ENCODE data around the gene KIF18A. TPM values are rescaled to one million over a fixed set of nuclear protein-coding genes. Genes with fewer than 3 reads are reported as not detected.
"Not testable (repeated sequence)": the region's sequence is repeated elsewhere in the genome, so short reads cannot be mapped to it uniquely, and the experiment has no call there.

KIF18A gene
- total RNA-seq = 12.9 TPM

GRCh38 chr11:28107750-28108618 is at the start of gene KIF18A, which contains the start of gene METTL15:
KIF18A (minus strand) TSS chr11:28108156; CDS start chr11:28097947, 10,209 bp downstream.
METTL15 (plus strand) TSS chr11:28108388; CDS start chr11:28113335, 4,947 bp downstream.
- DNase-seq = peak; percentile 100

GRCh38 chr11:28153586-28153985 is 45.6 kb upstream of the KIF18A start:
- no peak for DNase-seq

- no peak for DNase-seq
Measured at GRCh38 chr11:28152743-28153142, 44.8 kb upstream of the KIF18A start.

- DNase-seq = no peak
Measured at GRCh38 chr11:28146123-28146751, 38.3 kb upstream of the KIF18A start.

GRCh38 chr11:28144808-28145207 is 36.9 kb upstream of the KIF18A start:
- no peak for DNase-seq

DNA sequence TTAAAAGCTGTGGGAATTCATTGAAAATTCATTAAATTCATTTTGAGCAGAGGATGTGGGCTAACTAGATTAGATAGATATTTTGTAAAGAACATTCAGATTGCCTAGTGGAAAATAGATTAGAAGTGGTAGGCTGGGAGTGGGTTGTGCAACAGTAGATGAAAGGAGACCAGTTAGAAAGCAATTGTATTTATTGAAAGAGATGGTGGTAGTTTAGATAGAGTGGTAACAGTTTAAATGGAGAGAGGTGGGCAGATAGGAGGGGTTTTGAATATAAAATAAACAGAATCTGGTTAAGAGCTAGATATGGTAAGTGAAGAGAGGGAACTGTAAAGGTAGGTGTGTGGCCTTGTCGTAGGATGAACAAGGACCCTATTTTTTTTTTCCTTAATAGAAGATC is 34.8 kb upstream of the KIF18A start:
- no peak for DNase-seq

GRCh38 chr11:28140689-28141455 is 32.9 kb upstream of the KIF18A start:
- no peak for DNase-seq

DNA sequence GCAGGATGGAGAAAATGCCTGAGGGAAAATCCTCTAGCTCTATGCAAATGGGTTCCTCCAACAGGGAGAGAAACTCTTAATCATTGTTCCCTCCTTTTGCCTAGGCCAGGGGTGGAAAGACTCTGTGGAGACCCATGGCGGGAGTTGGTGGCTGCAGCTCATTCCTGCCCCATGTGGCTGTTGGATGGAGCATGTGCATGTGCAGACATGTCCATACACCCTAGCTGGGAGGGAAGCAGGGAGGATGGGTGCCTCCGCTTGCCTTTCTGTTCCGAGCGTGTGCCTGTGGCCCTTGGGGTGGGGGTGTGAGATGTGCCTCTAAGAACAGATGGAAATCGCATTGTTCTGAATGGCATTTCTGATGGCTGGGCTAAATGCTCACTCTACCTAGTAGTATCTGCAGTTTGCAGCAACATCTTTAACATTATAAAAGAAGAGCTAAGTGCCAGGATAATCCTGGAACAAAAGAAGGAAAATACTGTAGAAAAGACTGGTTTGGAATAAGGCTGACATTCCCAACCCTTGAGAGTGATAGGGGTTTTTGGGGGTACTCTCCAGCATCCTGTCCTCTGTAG is 32.0 kb upstream of the KIF18A start:
- DNase-seq = no peak

- DNase-seq = no peak
Measured at GRCh38 chr11:28137832-28138231, 29.9 kb upstream of the KIF18A start.

GRCh38 chr11:28137366-28137765 is 29.4 kb upstream of the KIF18A start:
- no peak for DNase-seq

GRCh38 chr11:28136157-28136556 is 28.2 kb upstream of the KIF18A start:
- not testable (repeated sequence) for DNase-seq

DNA sequence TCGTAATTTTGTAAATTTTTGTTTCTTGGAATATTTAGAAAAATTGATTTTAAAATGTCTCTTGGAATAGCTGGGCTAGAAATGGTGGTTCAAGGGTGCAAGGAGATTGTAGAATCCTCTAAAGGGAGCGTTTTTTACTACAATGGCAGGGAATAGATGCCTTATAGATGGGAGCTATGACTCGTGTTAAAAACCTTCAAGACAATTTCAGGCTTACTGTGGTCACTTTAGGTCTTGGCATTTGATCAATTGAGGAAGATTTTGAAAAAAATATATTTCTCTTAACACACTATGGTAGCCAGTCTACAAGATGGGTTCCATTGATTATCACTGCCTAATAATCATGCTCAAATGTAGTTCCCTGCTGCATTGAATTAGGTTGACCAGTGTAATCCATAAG is 25.2 kb upstream of the KIF18A start:
- DNase-seq = no peak

DNA sequence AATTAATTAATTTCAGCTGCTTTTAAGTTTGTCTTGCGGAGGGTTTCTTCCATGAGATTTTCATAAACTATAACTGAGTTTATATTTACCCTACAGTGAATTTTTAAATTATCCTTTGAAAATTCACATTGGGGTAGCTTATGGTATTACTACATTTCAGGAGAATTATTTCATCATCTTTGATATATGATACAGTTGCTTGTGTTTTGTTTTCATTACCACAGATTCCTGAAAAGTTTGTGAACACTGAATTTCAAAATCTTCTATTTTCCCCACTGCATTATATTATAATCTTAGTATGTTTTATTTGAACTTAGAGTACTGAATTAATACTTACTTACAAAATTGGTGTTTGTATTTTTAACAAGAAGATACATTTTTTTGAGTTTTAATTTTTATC is 24.6 kb upstream of the KIF18A start:
- DNase-seq = no peak

GRCh38 chr11:28123151-28123581 is 15.2 kb upstream of the KIF18A start:
- DNase-seq = no peak

GRCh38 chr11:28117712-28118111 is 9.8 kb upstream of the KIF18A start:
- no peak for DNase-seq

DNA sequence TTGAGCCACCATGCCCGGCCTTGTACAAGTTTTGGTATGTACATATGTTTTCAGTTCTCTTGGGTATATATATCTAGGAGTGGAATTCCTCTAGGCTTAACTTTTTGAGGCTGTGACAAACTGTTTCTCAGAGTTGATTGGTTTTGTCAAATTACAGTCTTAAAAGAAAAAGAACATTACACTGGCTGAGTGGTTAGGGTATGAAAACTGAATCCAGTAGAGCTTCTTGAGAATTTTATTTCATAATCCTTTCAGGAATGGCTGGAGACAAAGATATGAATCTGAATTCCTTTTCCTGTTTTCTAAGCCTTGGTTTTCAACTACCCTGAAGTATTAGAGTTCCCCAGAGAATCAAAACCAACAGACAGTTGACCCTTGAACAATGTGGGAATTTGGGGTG is 6.8 kb upstream of the KIF18A start:
- DNase-seq = no peak

GRCh38 chr11:28114116-28114515 is 6.2 kb upstream of the KIF18A start:
- DNase-seq = no peak

DNA sequence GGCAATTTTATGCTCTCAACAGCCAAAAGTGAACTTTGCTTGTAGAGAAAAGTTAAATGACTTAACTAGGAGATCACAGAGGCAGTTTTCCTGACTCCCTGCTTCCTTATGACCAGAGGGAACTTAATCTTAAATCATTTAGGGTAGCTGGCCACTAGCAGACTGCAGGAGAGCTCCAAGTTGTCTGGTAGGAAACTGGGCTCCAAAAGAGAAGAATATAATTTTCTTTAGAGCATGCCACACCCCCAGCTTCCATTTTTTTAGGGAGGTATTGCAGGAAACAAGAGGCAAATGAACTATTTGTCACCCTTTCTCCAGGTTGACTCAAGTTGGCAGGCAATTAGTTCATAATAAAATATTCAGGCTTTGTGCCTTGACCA is 2.9 kb upstream of the KIF18A start:
- DNase-seq = no peak

- peak; percentile 85 for DNase-seq
Measured at GRCh38 chr11:28110108-28110820, 2.3 kb upstream of the KIF18A start.

DNA sequence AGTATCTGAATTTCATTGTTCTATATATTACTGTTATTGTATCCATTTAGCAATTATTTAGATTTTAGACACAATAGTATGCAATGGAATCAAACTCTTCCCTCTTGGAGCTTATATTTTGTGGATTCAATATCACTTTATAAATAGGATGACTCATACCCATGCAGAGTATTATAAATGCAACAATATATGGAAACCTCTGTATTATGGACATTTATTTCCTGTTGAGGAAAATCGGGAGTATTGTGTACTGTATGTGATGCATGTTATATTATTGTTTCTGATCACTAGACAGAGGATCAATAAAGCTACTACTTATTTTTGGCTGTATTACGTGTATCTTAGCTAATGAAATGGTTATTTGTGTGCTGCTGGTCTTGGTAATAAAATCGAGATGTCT is 1.0 kb upstream of the KIF18A start:
- peak; percentile 12 for DNase-seq

GRCh38 chr11:28107191-28107749 is 686 bp downstream of the KIF18A start:
- no peak for DNase-seq

Data from tongue (tissue), 2 donors.